OCI-LY1 (cell line): ENCODE data around the gene SHMT2.
"Not testable (repeated sequence)": the region's sequence is repeated elsewhere in the genome, so short reads cannot be mapped to it uniquely, and the experiment has no call there.

Source experiments
- H2AFZ ChIP-seq: fragments of 200-600 bp; sonication (generic), shearing (Covaris generic); 2 replicates; pipeline ENCODE4 v1.6.0; 2014; ENCODE audit warnings: antibody characterized with exemption, mild to moderate bottlenecking, low read length
- H3F3A ChIP-seq: fragments of 200-600 bp; sonication (generic), shearing (Covaris generic); 2 replicates; pipeline ENCODE4 v1.6.0; 2014; ENCODE audit warnings: mild to moderate bottlenecking, antibody characterized with exemption, low read length, moderate library complexity; ENCODE audit not compliant: insufficient read depth
- H3K27ac ChIP-seq: fragments of 200-600 bp; sonication (generic); 2 replicates; pipeline ENCODE4 v1.5.1; 2014; ENCODE audit warnings: low read length, mixed run types, mild to moderate bottlenecking, low read depth; ENCODE audit not compliant: poor library complexity, severe bottlenecking
- H3K27me3 ChIP-seq: fragments of 200-600 bp; sonication (generic); 2 replicates; pipeline ENCODE4 v1.6.0; 2014; ENCODE audit warnings: antibody characterized with exemption, mild to moderate bottlenecking, low read length, moderate library complexity; ENCODE audit not compliant: insufficient read depth
- H3K36me3 ChIP-seq: fragments of 200-600 bp; sonication (generic); 2 replicates; pipeline ENCODE4 v1.6.1; 2014; ENCODE audit warnings: mild to moderate bottlenecking, antibody characterized with exemption, low read length, moderate library complexity, mixed read lengths; ENCODE audit not compliant: insufficient read depth
- H3K4me1 ChIP-seq: fragments of 200-600 bp; sonication (generic); 2 replicates; pipeline ENCODE4 v1.5.1; 2014; ENCODE audit warnings: mild to moderate bottlenecking, low read length, moderate library complexity; ENCODE audit not compliant: insufficient read depth, severe bottlenecking
- H3K4me2 ChIP-seq: fragments of 200-600 bp; sonication (generic), shearing (Covaris generic); 2 replicates; pipeline ENCODE4 v1.6.1; 2014; ENCODE audit warnings: low read length
- H3K4me3 ChIP-seq: fragments of 200-600 bp; sonication (generic); 2 replicates; pipeline ENCODE4 v1.5.1; 2014; ENCODE audit warnings: low read length, low read depth, mild to moderate bottlenecking, mixed read lengths; ENCODE audit not compliant: poor library complexity, severe bottlenecking
- H3K79me2 ChIP-seq: fragments of 200-600 bp; shearing (Covaris generic); 2 replicates; pipeline ENCODE4 v1.6.1; 2016; ENCODE audit warnings: mixed run types, low read length, mixed read lengths; ENCODE audit not compliant: insufficient read depth
- H3K9ac ChIP-seq: fragments of 200-600 bp; sonication (generic), shearing (Covaris generic); 2 replicates; pipeline ENCODE4 v1.6.1; 2014; ENCODE audit warnings: mild to moderate bottlenecking, low read length, mixed read lengths
- H3K9me2 ChIP-seq: fragments of 200-600 bp; sonication (generic), shearing (Covaris generic); 2 replicates; pipeline ENCODE4 v1.6.1; 2014; ENCODE audit warnings: low read depth, mild to moderate bottlenecking, low read length, mixed read lengths
- H3K9me3 ChIP-seq: fragments of 200-600 bp; shearing (Covaris generic); 2 replicates; pipeline ENCODE4 v1.6.1; 2014; ENCODE audit warnings: low read length, mixed read lengths
- H4K20me1 ChIP-seq: fragments of 200-600 bp; sonication (generic), shearing (Covaris generic); 2 replicates; pipeline ENCODE4 v1.6.0; 2016; ENCODE audit warnings: mild to moderate bottlenecking, low read length; ENCODE audit not compliant: insufficient read depth
- CTCF ChIP-seq: fragments of 200-600 bp; sonication (generic), shearing (Covaris generic); IDR thresholded peaks from 2 replicates; pipeline ENCODE4 v1.5.1; 2017; ENCODE audit warnings: mild to moderate bottlenecking, antibody characterized with exemption, low read length, moderate library complexity, mixed read lengths
- EZH2 ChIP-seq: fragments of 200-600 bp; sonication (generic), shearing (Covaris generic); IDR thresholded peaks from 2 replicates; pipeline ENCODE4 v1.8.0; 2017; ENCODE audit warnings: borderline replicate concordance, mixed run types, mild to moderate bottlenecking, antibody characterized with exemption, low read length, moderate library complexity, mixed read lengths

The SHMT2 gene

DNA sequence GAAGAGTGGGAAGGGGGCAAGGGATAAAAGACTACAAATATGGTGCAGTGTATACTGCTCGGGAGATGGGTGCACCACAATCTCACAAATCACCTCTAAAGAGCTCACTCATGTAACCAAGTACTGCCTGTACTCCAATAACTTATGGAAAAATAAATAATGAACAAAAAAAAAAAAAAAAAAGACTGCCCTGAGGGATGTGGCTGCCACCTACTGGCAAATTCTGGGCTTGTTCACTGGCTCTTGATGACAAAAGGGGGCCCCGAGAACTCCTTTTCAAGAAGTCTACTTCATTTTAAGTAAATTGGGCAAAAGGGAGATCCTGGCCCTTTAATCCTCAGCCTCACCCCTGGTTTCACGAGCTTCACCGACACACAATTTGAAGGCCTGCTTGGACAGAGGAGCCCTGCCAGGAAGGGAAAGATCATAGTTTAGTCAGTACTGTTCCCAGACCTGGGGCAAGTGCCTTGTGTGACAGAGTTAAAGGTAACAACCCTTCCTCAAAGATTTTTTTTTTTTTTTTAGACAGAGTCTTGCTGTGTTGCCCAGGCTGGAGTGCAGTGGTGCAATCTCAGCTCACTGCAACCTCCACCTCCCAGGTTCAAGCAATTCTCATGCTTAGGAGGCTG, 47.5 kb downstream of the SHMT2 start:
- H3K79me2 ChIP-seq = no peaks in the 10 kb centered on the region
- peaks cover 15% of the 10 kb centered on the region for H3K4me1 ChIP-seq
- H3K27me3 ChIP-seq = no peaks in the 10 kb centered on the region
- no peaks in the 10 kb centered on the region for H3F3A ChIP-seq
- TF ChIP-seq EZH2 (no peak), CTCF (peak; percentile 75)
- H3K9ac ChIP-seq = no peak overlapping the region
- H3K4me3 ChIP-seq = no peak overlapping the region
- no peaks in the 10 kb centered on the region for H3K9me2 ChIP-seq
- H2AFZ ChIP-seq = no peak overlapping the region
- no peaks in the 10 kb centered on the region for H3K9me3 ChIP-seq
- no peak overlapping the region for H3K27ac ChIP-seq
- H3K36me3 ChIP-seq = peaks cover 15% of the 10 kb centered on the region; the same call in 1 of the 2 replicates
- no peaks in the 10 kb centered on the region for H4K20me1 ChIP-seq
- no peak overlapping the region for H3K4me2 ChIP-seq

- H3K27me3 ChIP-seq = no peaks in the 10 kb centered on the region
- H3K79me2 ChIP-seq = no peaks in the 10 kb centered on the region
- H3K27ac ChIP-seq = no peak overlapping the region
- no peaks in the 10 kb centered on the region for H4K20me1 ChIP-seq
- H3K4me1 ChIP-seq = peaks cover 15% of the 10 kb centered on the region
- H3K4me3 ChIP-seq = no peak overlapping the region
- H2AFZ ChIP-seq = no peak overlapping the region
- H3K9ac ChIP-seq = no peak overlapping the region
- TF ChIP-seq EZH2 = no peak
- TF ChIP-seq CTCF = no peak
- no peaks in the 10 kb centered on the region for H3F3A ChIP-seq
- H3K36me3 ChIP-seq = peaks cover 21% of the 10 kb centered on the region; the same call in 1 of the 2 replicates
- no peak overlapping the region for H3K4me2 ChIP-seq
- H3K9me3 ChIP-seq = no peaks in the 10 kb centered on the region
- H3K9me2 ChIP-seq = no peaks in the 10 kb centered on the region
Measured at GRCh38 chr12:57278465-57279381, 49.2 kb downstream of the SHMT2 start.

DNA sequence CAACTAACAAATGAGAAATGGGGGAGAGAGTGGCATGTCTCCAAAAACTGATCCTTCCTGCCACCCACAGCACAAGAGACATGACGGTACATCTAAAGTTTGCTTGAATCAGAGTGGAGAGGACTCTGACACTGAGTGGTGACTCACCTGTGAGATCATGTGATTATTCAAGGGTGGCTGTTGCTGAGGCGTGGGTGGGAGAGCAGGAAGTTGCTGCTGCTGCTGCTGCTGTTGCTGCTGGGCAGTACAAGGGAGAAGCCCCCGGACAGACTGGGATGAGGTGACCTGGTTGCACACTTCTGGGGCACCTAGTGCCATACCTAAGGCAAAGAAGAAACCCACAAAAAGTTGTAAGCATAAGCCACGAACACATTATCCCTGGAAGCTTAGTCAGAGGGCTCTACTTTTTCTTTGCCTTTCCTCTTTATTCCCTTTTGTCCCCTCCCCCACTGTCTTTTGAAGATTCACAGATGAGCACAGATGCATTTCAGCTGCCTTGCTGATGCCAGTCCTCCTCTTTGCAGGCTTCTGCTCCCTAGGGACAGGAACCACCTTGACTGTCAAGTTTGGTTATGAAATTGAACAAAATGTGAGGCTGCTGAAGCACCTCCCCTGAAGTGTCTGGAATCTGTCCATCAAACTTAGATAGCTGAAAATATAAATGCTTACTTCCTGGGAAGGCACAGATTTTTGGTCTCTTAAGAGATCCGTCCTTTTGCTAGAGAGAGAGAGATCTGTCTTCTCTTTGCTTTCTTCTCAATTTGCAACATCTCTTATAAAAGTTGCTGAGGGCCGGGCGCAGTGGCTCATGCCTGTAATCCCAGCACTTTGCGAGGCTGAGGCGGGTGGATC, 50.9 kb downstream of the SHMT2 start:
- Histone ChIP-seq H2AFZ (no peak overlapping the region), H3K27me3 (no peaks in the 10 kb centered on the region), H4K20me1 (no peaks in the 10 kb centered on the region), H3K4me2 (peak overlapping the region; percentile 32; the same call in 1 of the 2 replicates), H3K4me3 (no peak overlapping the region), H3K27ac (peak overlapping the region; percentile 47), H3K9me2 (no peaks in the 10 kb centered on the region), H3K9ac (peak overlapping the region; percentile 27; the same call in 1 of the 2 replicates), H3K4me1 (peaks cover 15% of the 10 kb centered on the region), H3K79me2 (no peaks in the 10 kb centered on the region), H3F3A (no peaks in the 10 kb centered on the region), H3K9me3 (no peaks in the 10 kb centered on the region), H3K36me3 (peaks cover 30% of the 10 kb centered on the region; the same call in 1 of the 2 replicates)
- TF ChIP-seq CTCF (no peak), EZH2 (no peak)

GRCh38 chr12:57282073-57282472, 52.6 kb downstream of the SHMT2 start:
- Histone ChIP-seq H3K36me3 (peaks cover 42% of the 10 kb centered on the region; the same call in 1 of the 2 replicates), H3K4me1 (peaks cover 15% of the 10 kb centered on the region)
- H3K27me3 ChIP-seq, H3K9ac ChIP-seq, H2AFZ ChIP-seq, H3K9me3 ChIP-seq, H3K79me2 ChIP-seq, H4K20me1 ChIP-seq, H3F3A ChIP-seq, H3K9me2 ChIP-seq, H3K4me2 ChIP-seq, H3K27ac ChIP-seq, H3K4me3 ChIP-seq: not testable (repeated sequence)
